ENCODE measurements around the gene PTPN7.

The PTPN7 gene

GRCh38 chr1:202179828-202180750, 19.7 kb upstream of the PTPN7 start:
- no peaks in the 10 kb centered on the region for H3K9me3 ChIP-seq (ENCODE audit: insufficient read depth, low read length)
- H3K27ac ChIP-seq (ENCODE audit: low read depth, low read length), result no peak overlapping the region
- no peak overlapping the region for H3K9ac ChIP-seq (ENCODE audit: low read length)
- no peak for TF ChIP-seq CTCF (IDR thresholded peaks at IDR 0.05; ENCODE audit: insufficient read depth, low read length, poor library complexity, severe bottlenecking)
- TF ChIP-seq EZH2phosphoT487 (conservative IDR thresholded peaks at IDR 0.05; ENCODE audit: low read length), result no peak
- H3F3A ChIP-seq (ENCODE audit: insufficient read depth), result no peaks in the 10 kb centered on the region
- H3K4me3 ChIP-seq (ENCODE audit: insufficient read depth, low read length, poor library complexity, severe bottlenecking), result no peak overlapping the region
- H3K4me2 ChIP-seq (ENCODE audit: low read depth, low read length, poor library complexity, severe bottlenecking), result no peak overlapping the region
- no peaks in the 10 kb centered on the region for H3K27me3 ChIP-seq (ENCODE audit: low read length)
- H4K20me1 ChIP-seq (ENCODE audit: low read depth, low read length), result no peaks in the 10 kb centered on the region
- no peaks in the 10 kb centered on the region for H3K9me2 ChIP-seq (replicated peaks; ENCODE audit: insufficient read depth, low read length)
- H2AFZ ChIP-seq (ENCODE audit: low read depth, low read length, severe bottlenecking), result no peak overlapping the region
- no peaks in the 10 kb centered on the region for H3K79me2 ChIP-seq (ENCODE audit: insufficient read depth, low read length)
- no peaks in the 10 kb centered on the region for H3K36me3 ChIP-seq (ENCODE audit: low read length)

- Histone ChIP-seq H2AFZ (ENCODE audit: low read depth, low read length, severe bottlenecking) (no peak overlapping the region), H3K9me3 (ENCODE audit: insufficient read depth, low read length) (no peaks in the 10 kb centered on the region), H3F3A (ENCODE audit: insufficient read depth) (no peaks in the 10 kb centered on the region), H3K9ac (ENCODE audit: low read length) (no peak overlapping the region), H3K9me2 (replicated peaks; ENCODE audit: insufficient read depth, low read length) (no peaks in the 10 kb centered on the region), H3K4me3 (ENCODE audit: insufficient read depth, low read length, poor library complexity, severe bottlenecking) (no peak overlapping the region), H3K4me2 (ENCODE audit: low read depth, low read length, poor library complexity, severe bottlenecking) (no peak overlapping the region), H4K20me1 (ENCODE audit: low read depth, low read length) (no peaks in the 10 kb centered on the region), H3K36me3 (ENCODE audit: low read length) (no peaks in the 10 kb centered on the region), H3K79me2 (ENCODE audit: insufficient read depth, low read length) (no peaks in the 10 kb centered on the region), H3K27me3 (ENCODE audit: low read length) (no peaks in the 10 kb centered on the region), H3K27ac (ENCODE audit: low read depth, low read length) (no peak overlapping the region)
- TF ChIP-seq CTCF (IDR thresholded peaks at IDR 0.05; ENCODE audit: insufficient read depth, low read length, poor library complexity, severe bottlenecking) (no peak), EZH2phosphoT487 (conservative IDR thresholded peaks at IDR 0.05; ENCODE audit: low read length) (no peak)
These were observed 16.8 kb upstream of the PTPN7 start for GRCh38 chr1:202176949-202177927.

GRCh38 chr1:202173993-202174392, 13.6 kb upstream of the PTPN7 start:
- no peaks in the 10 kb centered on the region for H3K79me2 ChIP-seq (ENCODE audit: insufficient read depth, low read length)
- no peak overlapping the region for H3K27ac ChIP-seq (ENCODE audit: low read depth, low read length)
- no peaks in the 10 kb centered on the region for H3K36me3 ChIP-seq (ENCODE audit: low read length)
- H3K27me3 ChIP-seq (ENCODE audit: low read length), result no peaks in the 10 kb centered on the region
- TF ChIP-seq CTCF (IDR thresholded peaks at IDR 0.05; ENCODE audit: insufficient read depth, low read length, poor library complexity, severe bottlenecking) (no peak), EZH2phosphoT487 (conservative IDR thresholded peaks at IDR 0.05; ENCODE audit: low read length) (no peak)
- H4K20me1 ChIP-seq (ENCODE audit: low read depth, low read length), result no peaks in the 10 kb centered on the region
- H3K4me2 ChIP-seq (ENCODE audit: low read depth, low read length, poor library complexity, severe bottlenecking), result no peak overlapping the region
- no peak overlapping the region for H3K4me3 ChIP-seq (ENCODE audit: insufficient read depth, low read length, poor library complexity, severe bottlenecking)
- no peak overlapping the region for H2AFZ ChIP-seq (ENCODE audit: low read depth, low read length, severe bottlenecking)
- H3F3A ChIP-seq (ENCODE audit: insufficient read depth), result no peaks in the 10 kb centered on the region
- no peaks in the 10 kb centered on the region for H3K9me3 ChIP-seq (ENCODE audit: insufficient read depth, low read length)
- H3K9me2 ChIP-seq (replicated peaks; ENCODE audit: insufficient read depth, low read length), result no peaks in the 10 kb centered on the region
- no peak overlapping the region for H3K9ac ChIP-seq (ENCODE audit: low read length)
